CD14-positive monocyte (primary cell): ENCODE data around the gene FCRL5. TPM values are rescaled to one million over a fixed set of nuclear protein-coding genes. Genes with fewer than 3 reads are reported as not detected.

Experiments
- DNase-seq, 3 donors: peaks; one replicate each; pipeline ENCODE4 v3.0.0-alpha.2; 2011 to 2022
- H2AFZ ChIP-seq: 2 replicates; pipeline ENCODE4 v1.6.0; 2012; ENCODE audit warnings: mild to moderate bottlenecking, low read depth, low read length, inconsistent platforms; ENCODE audit not compliant: insufficient read depth, poor library complexity, severe bottlenecking
- H3K27ac ChIP-seq, 2 donors: 1 replicate in 1 of 2; 2 replicates in 1 of 2; pipeline ENCODE4 v1.5.1; 2012 to 2013; ENCODE audit warnings: low read length in 2 of 2, control low read depth in 1 of 2, inconsistent platforms in 1 of 2, low read depth in 1 of 2, mild to moderate bottlenecking in 1 of 2
- H3K27me3 ChIP-seq, 2 donors: one replicate each; pipeline versions ENCODE4 v1.6.0 to v1.6.1; 2011 to 2013; ENCODE audit warnings: low read length in 2 of 2; ENCODE audit not compliant: control insufficient read depth in 2 of 2, insufficient read depth in 2 of 2
- H3K36me3 ChIP-seq, 2 donors: replicated peaks in 1 of 2; 1 replicate in 1 of 2; 2 replicates in 1 of 2; pipeline versions ENCODE4 v1.5.1 to v1.6.1; 2012 to 2013; ENCODE audit warnings: low read length in 2 of 2, control low read depth in 1 of 2, inconsistent platforms in 1 of 2, mild to moderate bottlenecking in 1 of 2; ENCODE audit not compliant: insufficient read depth in 2 of 2, control insufficient read depth in 1 of 2
- H3K4me1 ChIP-seq, 2 donors: 1 replicate in 1 of 2; 2 replicates in 1 of 2; pipeline versions ENCODE4 v1.5.1 to v1.6.1; 2012 to 2013; ENCODE audit warnings: low read length in 2 of 2, control low read depth in 1 of 2, inconsistent platforms in 1 of 2, mild to moderate bottlenecking in 1 of 2, moderate library complexity in 1 of 2; ENCODE audit not compliant: insufficient read depth in 2 of 2, control insufficient read depth in 1 of 2
- H3K4me2 ChIP-seq: replicated peaks from 2 replicates; pipeline ENCODE3; 2012; ENCODE audit warnings: low read length, moderate library complexity, mild to moderate bottlenecking; ENCODE audit not compliant: poor library complexity, severe bottlenecking; ENCODE audit errors: extremely low read depth
- H3K4me3 ChIP-seq, 3 experiments: fragments of 200-600 bp in 1 of 3; sonication (generic) in 1 of 3; replicated peaks in 1 of 3; 1 replicate in 2 of 3; 2 replicates in 1 of 3; pipeline ENCODE4 v1.5.1; 2011 to 2013; ENCODE audit warnings: low read length in 3 of 3, mild to moderate bottlenecking in 3 of 3, control low read depth in 2 of 3, low read depth in 2 of 3, inconsistent platforms in 1 of 3, moderate library complexity in 1 of 3
- H3K79me2 ChIP-seq: 2 replicates; pipeline ENCODE4 v1.6.0; 2012; ENCODE audit warnings: mild to moderate bottlenecking, control low read depth, inconsistent platforms, low read length, moderate library complexity; ENCODE audit not compliant: insufficient read depth
- H3K9ac ChIP-seq: 2 replicates; pipeline ENCODE4 v1.6.0; 2017; ENCODE audit warnings: low read length, mild to moderate bottlenecking; ENCODE audit not compliant: insufficient read depth, poor library complexity, severe bottlenecking
- H3K9me3 ChIP-seq, 2 donors: replicated peaks in 1 of 2; 1 replicate in 1 of 2; 2 replicates in 1 of 2; pipeline versions ENCODE4 v1.5.1 to v1.6.1; 2012 to 2013; ENCODE audit warnings: low read length in 2 of 2, control low read depth in 1 of 2; ENCODE audit not compliant: control insufficient read depth in 1 of 2, insufficient read depth in 1 of 2
- H4K20me1 ChIP-seq: 2 replicates; pipeline ENCODE4 v1.6.0; 2012; ENCODE audit warnings: mild to moderate bottlenecking, low read length, control low read depth, moderate library complexity; ENCODE audit not compliant: insufficient read depth
- H3K27ac Mint-ChIP-seq, 7 donors: one replicate each; pipeline ENCODE4 v1.8.0; 2020; ENCODE audit warnings: mild to moderate bottlenecking in 7 of 7, mixed read lengths in 7 of 7, moderate library complexity in 6 of 7, inconsistent platforms in 2 of 7
- H3K27me3 Mint-ChIP-seq, 3 donors: one replicate each; pipeline ENCODE4 v1.8.0; 2021 to 2022; ENCODE audit warnings: low read depth in 3 of 3, mild to moderate bottlenecking in 3 of 3, mixed read lengths in 3 of 3, moderate library complexity in 3 of 3, inconsistent platforms in 1 of 3
- H3K36me3 Mint-ChIP-seq, 2 donors: one replicate each; pipeline ENCODE4 v1.8.0; 2020; ENCODE audit warnings: mixed read lengths in 2 of 2, inconsistent platforms in 1 of 2, mild to moderate bottlenecking in 1 of 2
- H3K4me1 Mint-ChIP-seq: one replicate; pipeline ENCODE4 v1.8.0; 2020; ENCODE audit warnings: mild to moderate bottlenecking, mixed read lengths
- H3K4me3 Mint-ChIP-seq, 2 donors: one replicate each; pipeline ENCODE4 v1.8.0; 2020; ENCODE audit warnings: mild to moderate bottlenecking in 2 of 2, mixed read lengths in 2 of 2, moderate library complexity in 1 of 2
- H3K9me3 Mint-ChIP-seq, 7 donors: one replicate each; pipeline ENCODE4 v1.8.0; 2020 to 2022; ENCODE audit warnings: mixed read lengths in 7 of 7, mild to moderate bottlenecking in 6 of 7, moderate library complexity in 6 of 7, inconsistent platforms in 2 of 7
- CTCF ChIP-seq: fragments of 200-600 bp; IDR thresholded peaks from one replicate; pipeline ENCODE4 v1.8.0; 2022; ENCODE audit warnings: antibody characterized with exemption, mild to moderate bottlenecking
- WGBS: methylation state at CpG from one replicate; pipeline ENCODE4 v1.1.5; 2013; ENCODE audit warnings: missing lambda C conversion rate; ENCODE audit not compliant: insufficient coverage; 5-methylcytosine and 5-hydroxymethylcytosine counted together
- intact Hi-C, 2 donors: fragments of 100-400 bp; cut with micrococcal nuclease; formaldehyde crosslinking; loops; one replicate each; pipeline versions ENCODE4 v1.15.0 to v1.15.1; 2023
- polyA plus RNA-seq, 3 donors: library from polyadenylated mRNA; depleted of rRNA in 1 of 3; unstranded in 2 of 3; stranded (reverse) in 1 of 3; fragments of 300-500 nt in 2 of 3; fragments of >200 nt in 1 of 3; fragmentation: Illumina TruSeq in 2 of 3; gene quantifications; 1 replicate in 2 of 3; 2 replicates in 1 of 3; pipeline ENCODE4 v1.2.3, GENCODE V29; 2012 to 2021

FCRL5 gene
- polyA plus RNA-seq, 3 donors = 0.06 to 0.25 TPM; not detected in 1

GRCh38 chr1:157488156-157488555 lies 64.2 kb downstream of the FCRL5 start:
- Histone ChIP-seq H3K9me3 (no peaks in the 10 kb centered on the region), H3K9ac (no peak overlapping the region), H2AFZ (no peak overlapping the region), H3K79me2 (no peaks in the 10 kb centered on the region), H3K4me3 (no peak overlapping the region), H4K20me1 (no peaks in the 10 kb centered on the region), H3K27me3 (no peaks in the 10 kb centered on the region), H3K4me2 (no peak overlapping the region), H3K4me1 (no peaks in the 10 kb centered on the region), H3K36me3 (no peaks in the 10 kb centered on the region), H3K27ac (no peak overlapping the region)
- H3K9me3 Mint-ChIP-seq = no peaks in the 10 kb centered on the region
- no peaks in the 10 kb centered on the region for H3K36me3 Mint-ChIP-seq
- intact Hi-C loops = loop anchor here (2.0 to 5.0 kb wide), 4 partner anchors 109 to 321 kb away; no protein-coding TSS in a partner anchor
- H3K27ac Mint-ChIP-seq = no peak overlapping the region
- TF ChIP-seq CTCF = no peak
- WGBS = no CpG with 5 or more reads among the region's 2 CpGs
- peaks cover 1 to 8% (median 4%) of the 10 kb centered on the region in 3 donors for H3K27me3 Mint-ChIP-seq
- DNase-seq = no peak
- H3K4me3 Mint-ChIP-seq = no peak overlapping the region
- peaks cover 4% of the 10 kb centered on the region for H3K4me1 Mint-ChIP-seq

- H3K27me3 Mint-ChIP-seq = peaks cover 1 to 8% (median 7%) of the 10 kb centered on the region in 3 donors
- H3K27ac Mint-ChIP-seq = no peak overlapping the region
- TF ChIP-seq CTCF = no peak
- no peak overlapping the region for H3K9ac ChIP-seq
- no peak overlapping the region for H3K4me3 ChIP-seq
- H3K9me3 ChIP-seq = no peaks in the 10 kb centered on the region
- no peaks in the 10 kb centered on the region for H4K20me1 ChIP-seq
- no CpG with 5 or more reads among the region's 1 CpG for WGBS
- H3K9me3 Mint-ChIP-seq = no peaks in the 10 kb centered on the region
- H3K36me3 ChIP-seq = no peaks in the 10 kb centered on the region
- no peaks in the 10 kb centered on the region for H3K79me2 ChIP-seq
- no peaks in the 10 kb centered on the region for H3K27me3 ChIP-seq
- H3K4me1 Mint-ChIP-seq = peaks cover 4% of the 10 kb centered on the region
- H3K36me3 Mint-ChIP-seq = no peaks in the 10 kb centered on the region
- H3K4me2 ChIP-seq = no peak overlapping the region
- intact Hi-C loops = loop anchor here in 1 of 2 donors (5.0 kb wide), 1 partner anchor 320 kb away; no protein-coding TSS in a partner anchor
- no peak overlapping the region for H3K4me3 Mint-ChIP-seq
- no peak for DNase-seq
- no peaks in the 10 kb centered on the region for H3K4me1 ChIP-seq
- no peak overlapping the region for H2AFZ ChIP-seq
- no peak overlapping the region for H3K27ac ChIP-seq
Observed at GRCh38 chr1:157487504-157487903, 64.8 kb downstream of the FCRL5 start.
